ENCODE measurements around the gene TFIP11. TPM values are rescaled to one million over a fixed set of nuclear protein-coding genes. Genes with fewer than 3 reads are reported as not detected.

TFIP11 gene
- total and polyA plus RNA-seq, 10 of the 15 experiments (the other 5 are each of a cell fraction or from before 2014, with no cell fraction given): 14.2 to 43.3 (median 31.9) TPM

DNA sequence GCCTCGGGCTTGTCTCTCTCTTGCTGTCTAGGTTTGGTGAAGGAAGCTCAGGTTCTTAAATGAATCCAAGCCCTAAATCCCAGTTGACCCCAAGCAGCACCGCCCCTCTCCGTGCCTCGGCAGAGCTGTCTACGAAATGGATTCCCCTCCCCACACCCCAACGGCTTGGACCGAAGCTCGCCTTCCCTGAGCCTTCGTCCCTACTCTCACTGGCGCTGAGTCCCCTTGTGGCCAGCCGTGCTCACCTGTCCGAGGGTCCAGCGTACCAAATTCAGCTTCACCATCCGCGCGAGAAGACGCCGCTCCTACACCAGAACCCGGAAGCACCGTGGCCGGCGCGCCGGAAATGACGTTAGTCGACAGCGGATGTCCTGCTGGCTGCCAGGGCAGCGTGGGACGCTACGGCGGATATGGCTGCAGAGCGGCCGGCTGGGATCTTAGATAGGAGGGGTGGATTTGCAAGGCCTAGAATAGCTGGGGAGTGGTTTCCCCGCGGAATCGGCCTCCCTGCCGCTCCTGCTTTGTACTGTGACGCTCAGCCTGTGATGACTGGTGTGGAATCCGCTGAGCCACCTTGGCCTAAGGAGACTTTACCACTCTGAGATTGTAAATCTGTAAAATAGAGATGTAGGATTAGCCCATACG, at the start of gene TFIP11 (continued):
- TF ChIP-seq NFIC (IDR thresholded peaks at IDR 0.05; ENCODE audit: low read depth, low read length) (no peak), PML (IDR thresholded peaks at IDR 0.05; ENCODE audit: low read length) (peak; percentile 68), SUZ12 (IDR thresholded peaks at IDR 0.05; ENCODE audit: unreplicated experiment) (no peak), CHD4 (IDR thresholded peaks at IDR 0.05) (no peak), CHD1 (IDR thresholded peaks at IDR 0.05; ENCODE audit: low read depth, low read length) (no peak), BHLHE40 (IDR thresholded peaks at IDR 0.05; ENCODE audit: borderline replicate concordance in 1 of 2, low read depth in 2 of 2, low read length in 1 of 2) (peak in 1 of 2 experiments; percentile 11; a peak in 1 of 4 replicates), MEF2A (IDR thresholded peaks at IDR 0.05; ENCODE audit: insufficient read depth, low read depth, low read length) (0 out of 2 replicates have a peak, but pooled peaks have one; percentile 10), KLF5 (IDR thresholded peaks at IDR 0.05; ENCODE audit: partially characterized antibody) (peak; percentile 40), CREB1 (IDR thresholded peaks at IDR 0.05; ENCODE audit: low read depth) (peak; percentile 98), FOXM1 (IDR thresholded peaks at IDR 0.05; ENCODE audit: low read depth, low read length) (no peak), ATF7 (IDR thresholded peaks at IDR 0.05; ENCODE audit: low read depth) (0 out of 2 replicates have a peak, but pooled peaks have one; percentile 63), SREBF1 (IDR thresholded peaks at IDR 0.05; ENCODE audit: low read length) (no peak), TARDBP (IDR thresholded peaks at IDR 0.05; ENCODE audit: borderline replicate concordance) (no peak; the same call in 1 of the 2 replicates), NRF1 (conservative IDR thresholded peaks at IDR 0.05; ENCODE audit: low read depth, low read length) (no peak), FOS (IDR thresholded peaks at IDR 0.05; ENCODE audit: borderline replicate concordance, extremely low read depth, insufficient read length) (no peak)
- TF ChIP-seq, protein P1, sequence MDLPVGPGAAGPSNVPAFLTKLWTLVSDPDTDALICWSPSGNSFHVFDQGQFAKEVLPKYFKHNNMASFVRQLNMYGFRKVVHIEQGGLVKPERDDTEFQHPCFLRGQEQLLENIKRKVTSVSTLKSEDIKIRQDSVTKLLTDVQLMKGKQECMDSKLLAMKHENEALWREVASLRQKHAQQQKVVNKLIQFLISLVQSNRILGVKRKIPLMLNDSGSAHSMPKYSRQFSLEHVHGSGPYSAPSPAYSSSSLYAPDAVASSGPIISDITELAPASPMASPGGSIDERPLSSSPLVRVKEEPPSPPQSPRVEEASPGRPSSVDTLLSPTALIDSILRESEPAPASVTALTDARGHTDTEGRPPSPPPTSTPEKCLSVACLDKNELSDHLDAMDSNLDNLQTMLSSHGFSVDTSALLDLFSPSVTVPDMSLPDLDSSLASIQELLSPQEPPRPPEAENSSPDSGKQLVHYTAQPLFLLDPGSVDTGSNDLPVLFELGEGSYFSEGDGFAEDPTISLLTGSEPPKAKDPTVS (IDR thresholded peaks at IDR 0.05; ENCODE audit: low read depth, low read length): no peak
- TF ChIP-seq, protein P2, sequence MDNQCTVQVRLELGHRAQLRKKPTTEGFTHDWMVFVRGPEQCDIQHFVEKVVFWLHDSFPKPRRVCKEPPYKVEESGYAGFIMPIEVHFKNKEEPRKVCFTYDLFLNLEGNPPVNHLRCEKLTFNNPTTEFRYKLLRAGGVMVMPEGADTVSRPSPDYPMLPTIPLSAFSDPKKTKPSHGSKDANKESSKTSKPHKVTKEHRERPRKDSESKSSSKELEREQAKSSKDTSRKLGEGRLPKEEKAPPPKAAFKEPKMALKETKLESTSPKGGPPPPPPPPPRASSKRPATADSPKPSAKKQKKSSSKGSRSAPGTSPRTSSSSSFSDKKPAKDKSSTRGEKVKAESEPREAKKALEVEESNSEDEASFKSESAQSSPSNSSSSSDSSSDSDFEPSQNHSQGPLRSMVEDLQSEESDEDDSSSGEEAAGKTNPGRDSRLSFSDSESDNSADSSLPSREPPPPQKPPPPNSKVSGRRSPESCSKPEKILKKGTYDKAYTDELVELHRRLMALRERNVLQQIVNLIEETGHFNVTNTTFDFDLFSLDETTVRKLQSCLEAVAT (IDR thresholded peaks at IDR 0.05): 0 out of 2 replicates have a peak, but pooled peaks have one; percentile 37
- TF ChIP-seq, protein P3, sequence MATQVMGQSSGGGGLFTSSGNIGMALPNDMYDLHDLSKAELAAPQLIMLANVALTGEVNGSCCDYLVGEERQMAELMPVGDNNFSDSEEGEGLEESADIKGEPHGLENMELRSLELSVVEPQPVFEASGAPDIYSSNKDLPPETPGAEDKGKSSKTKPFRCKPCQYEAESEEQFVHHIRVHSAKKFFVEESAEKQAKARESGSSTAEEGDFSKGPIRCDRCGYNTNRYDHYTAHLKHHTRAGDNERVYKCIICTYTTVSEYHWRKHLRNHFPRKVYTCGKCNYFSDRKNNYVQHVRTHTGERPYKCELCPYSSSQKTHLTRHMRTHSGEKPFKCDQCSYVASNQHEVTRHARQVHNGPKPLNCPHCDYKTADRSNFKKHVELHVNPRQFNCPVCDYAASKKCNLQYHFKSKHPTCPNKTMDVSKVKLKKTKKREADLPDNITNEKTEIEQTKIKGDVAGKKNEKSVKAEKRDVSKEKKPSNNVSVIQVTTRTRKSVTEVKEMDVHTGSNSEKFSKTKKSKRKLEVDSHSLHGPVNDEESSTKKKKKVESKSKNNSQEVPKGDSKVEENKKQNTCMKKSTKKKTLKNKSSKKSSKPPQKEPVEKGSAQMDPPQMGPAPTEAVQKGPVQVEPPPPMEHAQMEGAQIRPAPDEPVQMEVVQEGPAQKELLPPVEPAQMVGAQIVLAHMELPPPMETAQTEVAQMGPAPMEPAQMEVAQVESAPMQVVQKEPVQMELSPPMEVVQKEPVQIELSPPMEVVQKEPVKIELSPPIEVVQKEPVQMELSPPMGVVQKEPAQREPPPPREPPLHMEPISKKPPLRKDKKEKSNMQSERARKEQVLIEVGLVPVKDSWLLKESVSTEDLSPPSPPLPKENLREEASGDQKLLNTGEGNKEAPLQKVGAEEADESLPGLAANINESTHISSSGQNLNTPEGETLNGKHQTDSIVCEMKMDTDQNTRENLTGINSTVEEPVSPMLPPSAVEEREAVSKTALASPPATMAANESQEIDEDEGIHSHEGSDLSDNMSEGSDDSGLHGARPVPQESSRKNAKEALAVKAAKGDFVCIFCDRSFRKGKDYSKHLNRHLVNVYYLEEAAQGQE (IDR thresholded peaks at IDR 0.05; ENCODE audit: low read depth, low read length): no peak
- TF ChIP-seq, protein P4, sequence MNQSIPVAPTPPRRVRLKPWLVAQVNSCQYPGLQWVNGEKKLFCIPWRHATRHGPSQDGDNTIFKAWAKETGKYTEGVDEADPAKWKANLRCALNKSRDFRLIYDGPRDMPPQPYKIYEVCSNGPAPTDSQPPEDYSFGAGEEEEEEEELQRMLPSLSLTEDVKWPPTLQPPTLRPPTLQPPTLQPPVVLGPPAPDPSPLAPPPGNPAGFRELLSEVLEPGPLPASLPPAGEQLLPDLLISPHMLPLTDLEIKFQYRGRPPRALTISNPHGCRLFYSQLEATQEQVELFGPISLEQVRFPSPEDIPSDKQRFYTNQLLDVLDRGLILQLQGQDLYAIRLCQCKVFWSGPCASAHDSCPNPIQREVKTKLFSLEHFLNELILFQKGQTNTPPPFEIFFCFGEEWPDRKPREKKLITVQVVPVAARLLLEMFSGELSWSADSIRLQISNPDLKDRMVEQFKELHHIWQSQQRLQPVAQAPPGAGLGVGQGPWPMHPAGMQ (IDR thresholded peaks at IDR 0.05; ENCODE audit: borderline replicate concordance): no peak
- TF ChIP-seq, protein P5, sequence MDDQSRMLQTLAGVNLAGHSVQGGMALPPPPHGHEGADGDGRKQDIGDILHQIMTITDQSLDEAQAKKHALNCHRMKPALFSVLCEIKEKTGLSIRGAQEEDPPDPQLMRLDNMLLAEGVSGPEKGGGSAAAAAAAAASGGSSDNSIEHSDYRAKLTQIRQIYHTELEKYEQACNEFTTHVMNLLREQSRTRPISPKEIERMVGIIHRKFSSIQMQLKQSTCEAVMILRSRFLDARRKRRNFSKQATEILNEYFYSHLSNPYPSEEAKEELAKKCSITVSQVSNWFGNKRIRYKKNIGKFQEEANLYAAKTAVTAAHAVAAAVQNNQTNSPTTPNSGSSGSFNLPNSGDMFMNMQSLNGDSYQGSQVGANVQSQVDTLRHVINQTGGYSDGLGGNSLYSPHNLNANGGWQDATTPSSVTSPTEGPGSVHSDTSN (IDR thresholded peaks at IDR 0.05; ENCODE audit: insufficient replicate concordance, low read depth, low read length): no peak

Data from GM12878 (cell line).